HepG2 (cell line): Measurements from ENCODE around the gene NOM1. TPM values are rescaled to one million over a fixed set of nuclear protein-coding genes. Genes with fewer than 3 reads are reported as not detected.

Experiments
- ATAC-seq: fragments of 200-7000 bp; cut with Tn5 transposase; 3 replicates; pipeline ENCODE4 v1.9.1; 2020; ENCODE audit warnings: mild to moderate bottlenecking, moderate library complexity
- BruUV-seq: library from RNA; stranded (reverse); fragments of 400-500 nt; replicated peaks from 2 replicates; lab custom pipeline; 2021; lab: Mats Ljungman, UMichigan
- CTCF ChIA-PET: fragments of 300-600 bp; formaldehyde crosslinking; extraction: SDS; loops from one replicate; lab custom pipeline; 2021; ENCODE audit warnings: low total read pairs, inconsistent platforms, low intra/inter-chr PET ratio; lab: Yijun Ruan, JAX
- POLR2A ChIA-PET: fragments of 350-600 bp; sonication (Branson Sonifier 250); formaldehyde crosslinking; loops from one replicate; lab custom pipeline; 2020; ENCODE audit warnings: antibody characterized with exemption, inconsistent platforms; lab: Yijun Ruan, JAX
- DNase-seq: peaks from one replicate; pipeline ENCODE4 v3.0.0-alpha.2; 2015; ENCODE audit warnings: low spot score
- FAIRE-seq: peaks from 3 replicates; lab custom pipeline; 2011; peaks lifted over from hg19 to GRCh38; lab: Jason Lieb, UNC
- H2AFZ ChIP-seq: one replicate; pipeline ENCODE4 v1.6.1; 2011; ENCODE audit warnings: low read length, inconsistent platforms
- H3K27ac ChIP-seq: fragments of 300-600 bp; 3 replicates; pipeline ENCODE4 v1.8.0; 2011; ENCODE audit warnings: mixed run types, mild to moderate bottlenecking, mixed read lengths, low read length, inconsistent platforms; ENCODE audit not compliant: insufficient read depth; ENCODE audit errors: extremely low read length
- H3K27me3 ChIP-seq, 2 experiments: fragments of 200-600 bp in 1 of 2; 2 replicates in 1 of 2; 3 replicates in 1 of 2; pipeline versions ENCODE4 v1.6.0 to v1.8.0; 2011; ENCODE audit warnings: low read length in 2 of 2, mild to moderate bottlenecking in 2 of 2, moderate library complexity in 2 of 2, inconsistent platforms in 1 of 2; ENCODE audit not compliant: insufficient read depth in 2 of 2, control insufficient read depth in 1 of 2
- H3K36me3 ChIP-seq, 2 experiments: fragments of 200-600 bp in 1 of 2; replicated peaks in 1 of 2; 2 replicates in 1 of 2; 3 replicates in 1 of 2; pipeline versions ENCODE4 v1.5.1 to v1.8.0; 2011; ENCODE audit warnings: low read length in 2 of 2, inconsistent platforms in 1 of 2; ENCODE audit not compliant: insufficient read depth in 2 of 2, control insufficient read depth in 1 of 2
- H3K4me1 ChIP-seq: 2 replicates; pipeline ENCODE4 v1.5.1; 2012; ENCODE audit warnings: low read length, inconsistent platforms; ENCODE audit not compliant: insufficient read depth
- H3K4me2 ChIP-seq: 2 replicates; pipeline ENCODE4 v1.6.0; 2011; ENCODE audit warnings: low read depth, low read length, inconsistent platforms
- H3K4me3 ChIP-seq, 3 experiments: fragments of 200-600 bp in 1 of 3; sonication (generic), shearing (Covaris generic) in 1 of 3; replicated peaks in 1 of 3; 2 replicates each; pipeline ENCODE4 v1.5.1; 2011 to 2016; ENCODE audit warnings: low read length in 3 of 3, inconsistent platforms in 2 of 3, low read depth in 2 of 3, mild to moderate bottlenecking in 2 of 3, control low read depth in 1 of 3, mixed read lengths in 1 of 3; ENCODE audit not compliant: insufficient read depth in 1 of 3
- H3K79me2 ChIP-seq: one replicate; pipeline ENCODE4 v1.6.1; 2011; ENCODE audit warnings: low read length, inconsistent platforms; ENCODE audit not compliant: insufficient read depth
- H3K9ac ChIP-seq: 2 replicates; pipeline ENCODE4 v1.6.0; 2011; ENCODE audit warnings: mild to moderate bottlenecking, low read depth, low read length, inconsistent platforms; ENCODE audit not compliant: insufficient read depth
- H3K9me3 ChIP-seq: 2 replicates; pipeline ENCODE4 v1.5.1; 2012; ENCODE audit warnings: mild to moderate bottlenecking, low read length
- H4K20me1 ChIP-seq: 2 replicates; pipeline ENCODE4 v1.6.0; 2011; ENCODE audit warnings: inconsistent platforms, mild to moderate bottlenecking, low read length, moderate library complexity; ENCODE audit not compliant: insufficient read depth
- CERS6 ChIP-seq: sonication (generic); formaldehyde crosslinking; IDR thresholded peaks from 2 replicates; pipeline ENCODE4 v1.5.0; 2020; ENCODE audit warnings: missing genetic modification reagents
- GABPB1 ChIP-seq: IDR thresholded peaks from 2 replicates; pipeline ENCODE4 v1.6.1; 2016; ENCODE audit warnings: mild to moderate bottlenecking, missing genetic modification reagents, moderate library complexity, missing compliant biosample characterization
- HIVEP1 ChIP-seq: sonication (generic); formaldehyde crosslinking; IDR thresholded peaks from 2 replicates; pipeline ENCODE4 v1.4.0; 2020; ENCODE audit warnings: mild to moderate bottlenecking, missing genetic modification reagents
- HNF4A ChIP-seq: sonication (generic); formaldehyde crosslinking; IDR thresholded peaks from 2 replicates; pipeline ENCODE4 v1.4.0; 2020; ENCODE audit warnings: missing genetic modification reagents
- KMT2A ChIP-seq: sonication (generic); formaldehyde crosslinking; IDR thresholded peaks from 2 replicates; pipeline ENCODE4 v1.4.0; 2020; ENCODE audit warnings: missing genetic modification reagents
- ZNF354B ChIP-seq: sonication (generic); formaldehyde crosslinking; IDR thresholded peaks from 2 replicates; pipeline ENCODE4 v1.8.0; 2022; ENCODE audit warnings: mild to moderate bottlenecking, missing genetic modification reagents
- ZNF597 ChIP-seq: sonication (generic); formaldehyde crosslinking; IDR thresholded peaks from 2 replicates; pipeline ENCODE4 v1.5.0; 2020; ENCODE audit warnings: missing genetic modification reagents
- ZNF629 ChIP-seq: sonication (generic); formaldehyde crosslinking; conservative IDR thresholded peaks from 2 replicates; pipeline ENCODE4 v1.5.0; 2020; ENCODE audit warnings: missing genetic modification reagents
- ZNF709 ChIP-seq: sonication (generic); formaldehyde crosslinking; IDR thresholded peaks from 2 replicates; pipeline ENCODE4 v1.5.0; 2020; ENCODE audit warnings: mild to moderate bottlenecking, missing genetic modification reagents
- ZNF710 ChIP-seq: sonication (generic); formaldehyde crosslinking; IDR thresholded peaks from 2 replicates; pipeline ENCODE4 v1.5.0; 2020; ENCODE audit warnings: mild to moderate bottlenecking, missing genetic modification reagents, borderline replicate concordance
- ZNF713 ChIP-seq: sonication (generic); formaldehyde crosslinking; IDR thresholded peaks from 2 replicates; pipeline ENCODE4 v1.4.0; 2020; ENCODE audit warnings: mild to moderate bottlenecking, missing genetic modification reagents
- WGBS: methylation state at CpG from one replicate; pipeline ENCODE4 v1.1.6; 2017; ENCODE audit warnings: low lambda C conversion rate; 5-methylcytosine and 5-hydroxymethylcytosine counted together
- in situ Hi-C: cut with HindIII; loops from 2 replicates; pipeline ENCODE4 v1.10.0; 2017; ENCODE audit warnings: low pct_unique_long_range_greater_than_20kb; ENCODE audit not compliant: extremely low pct_ligation_motif_present
- intact Hi-C: fragments of 100-400 bp; cut with micrococcal nuclease; formaldehyde crosslinking; loops from one replicate; pipeline ENCODE4 v1.10.0; 2022; ENCODE audit not compliant: unreplicated experiment
- polyA plus RNA-seq, 8 experiments: library from polyadenylated mRNA; depleted of rRNA in 3 of 8; stranded (reverse) in 7 of 8; unstranded in 1 of 8; fragments of >200 nt; fragmentation: Illumina TruSeq in 4 of 8; extraction: Trizol in 4 of 8; gene quantifications; 2 replicates each; pipeline versions ENCODE4 v1.2.1 to v1.2.3, GENCODE V29; 2011 to 2016; ENCODE audit warnings: low read depth in 4 of 8, missing spikeins in 1 of 8, mixed read lengths in 1 of 8; ENCODE audit not compliant: insufficient read depth in 1 of 8
- total RNA-seq, 5 experiments: library from RNA; depleted of rRNA; stranded (reverse); fragments of >200 nt; fragmentation: Illumina TruSeq; extraction: Trizol; gene quantifications; 2 replicates each; pipeline ENCODE4 v1.2.3, GENCODE V29; 2016; ENCODE audit warnings: low read depth in 1 of 5

The NOM1 gene
- total and polyA plus RNA-seq, 2 of the 13 experiments (the other 11 are each of a cell fraction or from before 2014, with no cell fraction given), result 14.2 to 26.2 TPM

GRCh38 chr7:157008206-157009169, 59.0 kb downstream of the NOM1 start:
- ATAC-seq (no peak), DNase-seq (no peak), FAIRE-seq (no peak)
- peaks cover 13% of the 10 kb centered on the region for H3K79me2 ChIP-seq
- H4K20me1 ChIP-seq, result peaks cover 6% of the 10 kb centered on the region
- peak overlapping the region; percentile 65 for H3K9ac ChIP-seq
- H3K27ac ChIP-seq, result peak overlapping the region; percentile 61
- TF ChIP-seq HIVEP1 (CRISPR knock-in tag) (no peak), KMT2A (CRISPR knock-in tag) (0 out of 2 replicates have a peak, but pooled peaks have one; percentile 22)
- H3K4me2 ChIP-seq, result peak overlapping the region; percentile 68
- CTCF ChIA-PET, result no interaction called here
- in situ Hi-C loops, result no loop called here
- POLR2A ChIA-PET, result no interaction called here
- WGBS, result 26% methylated on average over 13 of the region's 35 CpGs
- no peaks in the 10 kb centered on the region for H3K9me3 ChIP-seq
- intact Hi-C loops, result loop anchor here (5.0 kb wide), 1 partner anchor 56 kb away; no protein-coding TSS in a partner anchor
- H2AFZ ChIP-seq, result no peak overlapping the region
- H3K4me1 ChIP-seq, result peaks cover 51% of the 10 kb centered on the region
- H3K4me3 ChIP-seq, result peak overlapping the region; percentile 65 to 75 (median 67); a peak in 5 of 6 replicates
- peaks cover 0 to 6% of the 10 kb centered on the region in 2 experiments; a peak in 1 of 5 replicates for H3K36me3 ChIP-seq
- H3K27me3 ChIP-seq, result peaks cover 3 to 39% of the 10 kb centered on the region in 2 experiments; a peak in 4 of 5 replicates
- TSS peak; percentile 57 for BruUV-seq

- H3K9me3 ChIP-seq, result no peaks in the 10 kb centered on the region
- FAIRE-seq, result no peak
- peaks cover 3 to 43% of the 10 kb centered on the region in 2 experiments; a peak in 4 of 5 replicates for H3K27me3 ChIP-seq
- POLR2A ChIA-PET, result interaction anchor here (1.5 kb wide), 1 partner anchor 9 kb away, joined by 4 read pairs; no protein-coding TSS in a partner anchor
- peaks cover 59% of the 10 kb centered on the region for H3K4me1 ChIP-seq
- peak; percentile 41 for ATAC-seq
- peaks cover 13% of the 10 kb centered on the region for H3K79me2 ChIP-seq
- intact Hi-C loops, result loop anchor here (5.0 kb wide), 1 partner anchor 57 kb away; no protein-coding TSS in a partner anchor
- in situ Hi-C loops, result no loop called here
- no peak overlapping the region for H2AFZ ChIP-seq
- H3K27ac ChIP-seq, result peak overlapping the region; percentile 61
- peaks cover 6% of the 10 kb centered on the region for H4K20me1 ChIP-seq
- CTCF ChIA-PET, result no interaction called here
- DNase-seq, result peak; percentile 56
- no TSS peak for BruUV-seq
- peak overlapping the region; percentile 65 to 75 (median 67); a peak in 5 of 6 replicates for H3K4me3 ChIP-seq
- H3K4me2 ChIP-seq, result peak overlapping the region; percentile 68
- H3K36me3 ChIP-seq, result peaks cover 0 to 6% of the 10 kb centered on the region in 2 experiments; a peak in 1 of 5 replicates
- H3K9ac ChIP-seq, result peak overlapping the region; percentile 65
- WGBS, result 17% methylated on average over 16 of the region's 49 CpGs
- TF ChIP-seq CERS6 (no peak), ZNF713 (CRISPR knock-in tag) (no peak), ZNF710 (CRISPR knock-in tag) (no peak), ZNF629 (no peak), ZNF354B (CRISPR knock-in tag) (no peak), KMT2A (CRISPR knock-in tag) (peak; percentile 63; the same call in 1 of the 2 replicates), ZNF597 (CRISPR knock-in tag) (no peak), GABPB1 (CRISPR knock-in tag) (peak; percentile 56), HNF4A (CRISPR knock-in tag) (no peak), ZNF709 (no peak)
Observed at GRCh38 chr7:157009170-157009777, 59.8 kb downstream of the NOM1 start.
